ENCODE data around the gene MRPS14.

- TF ChIP-seq, protein P1, sequence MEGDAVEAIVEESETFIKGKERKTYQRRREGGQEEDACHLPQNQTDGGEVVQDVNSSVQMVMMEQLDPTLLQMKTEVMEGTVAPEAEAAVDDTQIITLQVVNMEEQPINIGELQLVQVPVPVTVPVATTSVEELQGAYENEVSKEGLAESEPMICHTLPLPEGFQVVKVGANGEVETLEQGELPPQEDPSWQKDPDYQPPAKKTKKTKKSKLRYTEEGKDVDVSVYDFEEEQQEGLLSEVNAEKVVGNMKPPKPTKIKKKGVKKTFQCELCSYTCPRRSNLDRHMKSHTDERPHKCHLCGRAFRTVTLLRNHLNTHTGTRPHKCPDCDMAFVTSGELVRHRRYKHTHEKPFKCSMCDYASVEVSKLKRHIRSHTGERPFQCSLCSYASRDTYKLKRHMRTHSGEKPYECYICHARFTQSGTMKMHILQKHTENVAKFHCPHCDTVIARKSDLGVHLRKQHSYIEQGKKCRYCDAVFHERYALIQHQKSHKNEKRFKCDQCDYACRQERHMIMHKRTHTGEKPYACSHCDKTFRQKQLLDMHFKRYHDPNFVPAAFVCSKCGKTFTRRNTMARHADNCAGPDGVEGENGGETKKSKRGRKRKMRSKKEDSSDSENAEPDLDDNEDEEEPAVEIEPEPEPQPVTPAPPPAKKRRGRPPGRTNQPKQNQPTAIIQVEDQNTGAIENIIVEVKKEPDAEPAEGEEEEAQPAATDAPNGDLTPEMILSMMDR (conservative IDR thresholded peaks at IDR 0.05): no peak
- no peak for TF ChIP-seq ZFX (IDR thresholded peaks at IDR 0.05)
These were observed 26.7 kb downstream of the MRPS14 start for GRCh38 chr1:174996476-174996875.

Measured in C4-2B (cell line).